ENCODE measurements around the gene SMLR1.

Gene SMLR1

DNA sequence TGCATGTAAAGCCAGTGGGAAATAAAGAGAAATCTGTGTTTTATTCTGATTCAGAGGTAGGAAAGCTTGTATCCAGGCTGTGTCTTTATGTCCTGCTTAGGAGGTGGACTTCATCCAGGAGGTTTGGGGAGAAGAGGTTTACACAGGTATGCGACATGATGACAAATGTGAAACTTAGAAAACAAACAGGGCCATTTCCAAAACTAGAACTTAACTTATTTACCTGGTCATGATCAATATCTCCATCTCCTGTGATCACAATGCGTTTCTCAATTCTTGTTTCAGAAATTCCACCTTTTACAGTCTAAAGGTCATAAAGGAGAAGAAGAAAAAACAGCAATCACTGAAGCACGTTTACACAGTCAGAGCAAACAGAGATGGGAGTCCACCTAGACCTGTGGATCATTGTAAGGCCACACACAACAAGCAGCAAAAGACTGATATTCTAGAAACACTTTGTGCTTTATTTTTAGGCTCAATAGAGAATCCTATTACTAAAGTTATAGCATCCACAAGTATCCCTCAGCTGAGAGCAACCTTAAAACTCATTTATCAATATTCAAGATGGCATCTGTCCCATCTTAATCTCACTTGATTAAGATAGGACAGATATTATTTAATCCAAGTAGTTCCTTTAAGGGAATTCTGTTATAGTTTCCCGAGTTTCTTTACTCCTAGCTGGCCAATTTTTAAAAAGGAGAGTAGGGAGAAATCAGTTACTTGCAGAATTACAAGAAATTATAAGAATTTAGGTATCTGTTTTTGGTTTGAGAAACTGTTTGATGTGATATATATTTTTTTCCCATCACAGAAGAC is 36.4 kb downstream of the SMLR1 start:
- DNase-seq (ENCODE audit: insufficient read length, low spot score) (no peak), FAIRE-seq (peak; percentile 35)
- TF ChIP-seq, protein P1, sequence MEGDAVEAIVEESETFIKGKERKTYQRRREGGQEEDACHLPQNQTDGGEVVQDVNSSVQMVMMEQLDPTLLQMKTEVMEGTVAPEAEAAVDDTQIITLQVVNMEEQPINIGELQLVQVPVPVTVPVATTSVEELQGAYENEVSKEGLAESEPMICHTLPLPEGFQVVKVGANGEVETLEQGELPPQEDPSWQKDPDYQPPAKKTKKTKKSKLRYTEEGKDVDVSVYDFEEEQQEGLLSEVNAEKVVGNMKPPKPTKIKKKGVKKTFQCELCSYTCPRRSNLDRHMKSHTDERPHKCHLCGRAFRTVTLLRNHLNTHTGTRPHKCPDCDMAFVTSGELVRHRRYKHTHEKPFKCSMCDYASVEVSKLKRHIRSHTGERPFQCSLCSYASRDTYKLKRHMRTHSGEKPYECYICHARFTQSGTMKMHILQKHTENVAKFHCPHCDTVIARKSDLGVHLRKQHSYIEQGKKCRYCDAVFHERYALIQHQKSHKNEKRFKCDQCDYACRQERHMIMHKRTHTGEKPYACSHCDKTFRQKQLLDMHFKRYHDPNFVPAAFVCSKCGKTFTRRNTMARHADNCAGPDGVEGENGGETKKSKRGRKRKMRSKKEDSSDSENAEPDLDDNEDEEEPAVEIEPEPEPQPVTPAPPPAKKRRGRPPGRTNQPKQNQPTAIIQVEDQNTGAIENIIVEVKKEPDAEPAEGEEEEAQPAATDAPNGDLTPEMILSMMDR (IDR thresholded peaks at IDR 0.05; ENCODE audit: insufficient read depth, missing control alignments), result no peak

DNA sequence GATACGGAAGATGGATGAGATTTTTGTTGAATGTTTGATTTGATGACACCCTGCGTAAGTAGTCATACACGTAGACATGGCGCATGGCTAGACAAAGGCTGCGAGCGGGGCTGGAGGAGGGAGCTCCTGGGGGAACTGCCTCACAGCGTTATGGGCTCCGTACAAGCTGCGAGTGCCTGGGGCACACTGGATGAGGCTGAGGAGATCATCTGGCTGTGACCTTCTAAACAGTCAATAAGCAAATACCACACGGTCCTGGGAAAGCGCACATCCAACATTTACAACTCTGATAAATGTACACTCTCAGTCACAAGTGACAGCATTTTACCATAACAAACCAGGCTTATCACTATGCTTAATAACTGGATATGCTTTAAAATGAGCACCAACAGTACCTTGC is 37.1 kb downstream of the SMLR1 start:
- DNase-seq (ENCODE audit: insufficient read length, low spot score) (no peak), FAIRE-seq (no peak)
- TF ChIP-seq, protein P1 (IDR thresholded peaks at IDR 0.05; ENCODE audit: insufficient read depth, missing control alignments), result no peak

DNA sequence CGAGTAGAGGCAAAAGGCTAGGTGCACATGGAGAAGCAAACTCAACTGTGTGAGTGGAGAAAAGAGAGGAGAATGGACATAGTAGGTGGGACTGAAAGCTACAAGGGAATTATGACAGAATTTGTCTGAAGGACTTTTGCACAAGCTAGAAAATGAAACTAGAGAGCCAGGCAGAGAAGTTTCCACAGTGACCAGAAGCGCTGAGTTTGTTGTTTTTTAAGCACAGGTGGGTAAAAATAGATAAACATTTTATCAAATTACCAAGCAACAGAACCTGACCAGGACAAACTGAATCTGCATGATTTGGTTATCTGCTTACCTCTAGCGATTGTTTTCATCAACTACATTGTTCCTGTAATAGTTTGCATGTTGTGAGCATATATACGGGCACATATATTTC is 38.6 kb downstream of the SMLR1 start:
- FAIRE-seq (no peak), DNase-seq (ENCODE audit: insufficient read length, low spot score) (no peak)
- TF ChIP-seq, protein P1 (IDR thresholded peaks at IDR 0.05; ENCODE audit: insufficient read depth, missing control alignments), result no peak

DNA sequence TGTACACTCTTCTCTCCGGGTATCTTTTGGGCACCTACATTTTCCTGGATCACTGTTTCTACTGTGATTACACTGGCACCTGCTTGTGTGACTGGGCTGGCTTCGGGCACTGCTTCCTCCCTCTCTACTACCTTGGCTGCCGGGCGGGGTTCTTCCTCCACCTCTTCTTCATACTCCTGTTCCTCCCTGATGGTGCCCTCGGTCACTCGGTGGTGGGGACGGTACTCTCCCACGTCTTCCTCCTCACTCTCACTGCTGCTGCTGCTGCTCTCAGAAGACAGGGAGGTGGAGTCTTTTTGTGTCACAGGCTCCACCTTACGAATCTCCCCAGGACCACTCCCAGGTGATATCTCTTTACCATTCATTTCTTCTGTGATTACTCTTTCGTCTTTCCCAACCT is 42.5 kb downstream of the SMLR1 start:
- TF ChIP-seq, protein P1 (IDR thresholded peaks at IDR 0.05; ENCODE audit: insufficient read depth, missing control alignments), result no peak
- FAIRE-seq (no peak), DNase-seq (ENCODE audit: insufficient read length, low spot score) (no peak)

DNA sequence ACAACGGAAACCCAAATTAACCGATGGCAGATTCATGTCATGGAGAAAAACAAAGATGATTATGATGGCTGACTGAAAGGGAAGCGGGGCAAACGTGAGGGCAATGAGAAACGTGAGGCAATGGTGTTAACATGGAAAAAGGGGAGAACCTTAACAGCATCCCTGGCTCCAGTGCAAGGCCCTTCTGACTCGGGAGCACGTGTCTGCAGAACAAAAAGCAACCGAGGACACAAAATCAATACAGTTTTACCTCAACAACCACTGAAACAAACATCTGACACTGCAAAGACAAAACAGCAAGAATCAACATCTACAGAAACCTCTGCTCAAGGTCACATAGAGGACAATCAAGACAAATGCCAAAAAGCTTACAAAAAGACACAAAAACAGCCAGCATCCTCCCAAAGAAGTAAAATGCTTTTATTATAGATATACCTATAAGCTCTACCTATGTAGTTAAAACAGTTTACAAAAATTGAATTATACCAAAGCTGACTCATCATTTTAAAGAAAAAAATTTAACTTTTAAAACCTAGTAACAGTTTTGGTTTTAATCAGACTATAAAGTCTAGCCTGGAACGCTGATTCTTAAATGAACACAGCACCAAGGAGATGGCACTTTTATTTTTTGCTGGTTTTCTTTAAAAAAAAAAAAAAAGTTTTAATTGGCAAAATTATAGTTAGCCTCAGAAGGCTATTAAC is 43.1 kb downstream of the SMLR1 start:
- no peak for FAIRE-seq
- no peak for DNase-seq (ENCODE audit: insufficient read length, low spot score)
- TF ChIP-seq, protein P1 (IDR thresholded peaks at IDR 0.05; ENCODE audit: insufficient read depth, missing control alignments), result no peak

DNA sequence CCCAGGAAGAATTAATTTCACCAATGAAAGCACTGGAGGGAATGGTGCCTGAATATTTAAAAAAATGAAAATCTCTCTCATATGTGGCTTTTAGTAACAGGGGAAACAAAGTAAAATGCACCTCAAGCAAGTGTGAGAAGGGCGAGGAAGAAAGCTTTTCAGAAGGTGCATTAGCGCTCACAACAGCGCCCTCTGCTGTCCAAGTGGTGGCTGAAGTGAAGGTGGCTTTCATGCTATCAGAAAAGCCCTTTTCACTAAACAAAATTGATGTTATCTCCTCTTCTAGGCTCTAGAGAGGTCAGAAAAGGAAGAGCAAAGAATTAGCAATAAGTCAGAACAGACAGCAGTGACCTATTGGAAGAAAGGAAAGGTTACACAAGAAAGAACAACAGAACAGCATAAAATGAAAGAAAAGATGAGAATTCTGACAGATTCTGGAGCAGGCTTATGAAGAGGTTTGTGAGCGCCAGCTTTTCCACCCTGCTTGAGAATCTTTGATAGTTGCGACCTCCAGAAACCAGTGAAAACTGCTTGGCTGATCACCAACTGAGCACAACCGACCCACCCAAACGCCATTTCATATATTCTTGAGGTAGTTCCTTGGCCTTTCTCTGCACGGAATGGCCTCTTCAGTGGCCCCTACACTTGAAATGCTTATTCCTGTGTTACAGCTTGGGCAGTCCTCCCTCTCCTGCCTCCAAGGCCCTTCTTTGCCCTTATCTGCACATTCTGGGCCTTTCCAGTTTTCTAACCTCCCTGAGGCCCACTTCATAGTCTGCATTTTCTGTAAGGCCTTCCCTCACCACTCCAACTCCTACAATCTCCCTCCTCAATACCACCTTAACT is 45.3 kb downstream of the SMLR1 start:
- FAIRE-seq, result peak; percentile 48
- DNase-seq (ENCODE audit: insufficient read length, low spot score), result no peak
- TF ChIP-seq, protein P1 (IDR thresholded peaks at IDR 0.05; ENCODE audit: insufficient read depth, missing control alignments), result peak; percentile 94

Data from D721Med (cell line).